GM18873 (cell line): ENCODE data around the gene DNAJC11.

Experiments
- ATAC-seq: cut with Tn5 transposase; IDR thresholded peaks from one replicate; pipeline ENCODE4 v1.9.1; 2021; ENCODE audit warnings: mild to moderate bottlenecking, moderate library complexity, moderate number of reproducible peaks; ENCODE audit not compliant: unreplicated experiment, low FRiP score

DNAJC11 gene

GRCh38 chr1:6628971-6629479 lies 72.6 kb downstream of the DNAJC11 start:
- ATAC-seq, result no peak

GRCh38 chr1:6627841-6628545 lies 73.6 kb downstream of the DNAJC11 start:
- ATAC-seq, result no peak

- ATAC-seq, result no peak
These were observed 74.6 kb downstream of the DNAJC11 start for GRCh38 chr1:6627031-6627430.

GRCh38 chr1:6625584-6626149 lies 75.9 kb downstream of the DNAJC11 start:
- ATAC-seq, result no peak

GRCh38 chr1:6624710-6625583 lies 76.7 kb downstream of the DNAJC11 start, which contains the start of gene THAP3:
Gene THAP3 (plus strand): TSS chr1:6624868. CDS start chr1:6625219, 351 bp downstream.
- ATAC-seq, result peak; percentile 41

- ATAC-seq, result no peak
These were observed 78.2 kb downstream of the DNAJC11 start for GRCh38 chr1:6623269-6623965.

- ATAC-seq, result no peak
These were observed 79.0 kb downstream of the DNAJC11 start for GRCh38 chr1:6622396-6623152.

GRCh38 chr1:6621429-6622391 lies 79.9 kb downstream of the DNAJC11 start:
- ATAC-seq, result no peak

- ATAC-seq, result no peak
These were observed 82.6 kb downstream of the DNAJC11 start for GRCh38 chr1:6619045-6619444.

- no peak for ATAC-seq
These were observed 86.5 kb downstream of the DNAJC11 start for GRCh38 chr1:6614929-6615785.

GRCh38 chr1:6614019-6614928 lies 87.3 kb downstream of the DNAJC11 start:
- no peak for ATAC-seq

GRCh38 chr1:6613361-6614018 lies 88.1 kb downstream of the DNAJC11 start, which contains the start of gene PHF13:
Gene PHF13 (plus strand): TSS chr1:6613731. CDS start chr1:6614067, 336 bp downstream.
- ATAC-seq, result peak; percentile 87

- ATAC-seq, result peak; percentile 29
These were observed 88.8 kb downstream of the DNAJC11 start for GRCh38 chr1:6612641-6613360.

GRCh38 chr1:6603915-6604558 lies 97.6 kb downstream of the DNAJC11 start:
- ATAC-seq, result no peak
